ENCODE results near the gene PERM1.
"Not testable (repeated sequence)": the region's sequence is repeated elsewhere in the genome, so short reads cannot be mapped to it uniquely, and the experiment has no call there.

PERM1 gene

DNA sequence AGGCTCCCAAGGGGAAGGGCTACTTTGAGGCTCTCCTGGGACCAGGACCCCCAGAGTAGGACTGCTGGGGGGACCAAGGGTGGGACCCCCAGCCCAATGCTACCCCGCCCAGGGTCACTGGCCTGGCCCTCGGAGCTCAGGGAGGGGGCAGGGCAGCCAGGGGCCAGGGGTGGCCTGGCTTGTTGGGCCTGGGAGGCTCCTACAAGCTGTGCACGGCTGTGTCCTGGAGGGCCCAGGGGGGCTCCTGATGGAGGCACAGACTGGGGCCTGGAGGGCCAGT is 15.8 kb upstream of the PERM1 start:
- no peak overlapping the region for H3K27ac ChIP-seq
- no peak for TF ChIP-seq ZFX (IDR thresholded peaks at IDR 0.05)
- TF ChIP-seq, protein P1, sequence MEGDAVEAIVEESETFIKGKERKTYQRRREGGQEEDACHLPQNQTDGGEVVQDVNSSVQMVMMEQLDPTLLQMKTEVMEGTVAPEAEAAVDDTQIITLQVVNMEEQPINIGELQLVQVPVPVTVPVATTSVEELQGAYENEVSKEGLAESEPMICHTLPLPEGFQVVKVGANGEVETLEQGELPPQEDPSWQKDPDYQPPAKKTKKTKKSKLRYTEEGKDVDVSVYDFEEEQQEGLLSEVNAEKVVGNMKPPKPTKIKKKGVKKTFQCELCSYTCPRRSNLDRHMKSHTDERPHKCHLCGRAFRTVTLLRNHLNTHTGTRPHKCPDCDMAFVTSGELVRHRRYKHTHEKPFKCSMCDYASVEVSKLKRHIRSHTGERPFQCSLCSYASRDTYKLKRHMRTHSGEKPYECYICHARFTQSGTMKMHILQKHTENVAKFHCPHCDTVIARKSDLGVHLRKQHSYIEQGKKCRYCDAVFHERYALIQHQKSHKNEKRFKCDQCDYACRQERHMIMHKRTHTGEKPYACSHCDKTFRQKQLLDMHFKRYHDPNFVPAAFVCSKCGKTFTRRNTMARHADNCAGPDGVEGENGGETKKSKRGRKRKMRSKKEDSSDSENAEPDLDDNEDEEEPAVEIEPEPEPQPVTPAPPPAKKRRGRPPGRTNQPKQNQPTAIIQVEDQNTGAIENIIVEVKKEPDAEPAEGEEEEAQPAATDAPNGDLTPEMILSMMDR (conservative IDR thresholded peaks at IDR 0.05): no peak

DNA sequence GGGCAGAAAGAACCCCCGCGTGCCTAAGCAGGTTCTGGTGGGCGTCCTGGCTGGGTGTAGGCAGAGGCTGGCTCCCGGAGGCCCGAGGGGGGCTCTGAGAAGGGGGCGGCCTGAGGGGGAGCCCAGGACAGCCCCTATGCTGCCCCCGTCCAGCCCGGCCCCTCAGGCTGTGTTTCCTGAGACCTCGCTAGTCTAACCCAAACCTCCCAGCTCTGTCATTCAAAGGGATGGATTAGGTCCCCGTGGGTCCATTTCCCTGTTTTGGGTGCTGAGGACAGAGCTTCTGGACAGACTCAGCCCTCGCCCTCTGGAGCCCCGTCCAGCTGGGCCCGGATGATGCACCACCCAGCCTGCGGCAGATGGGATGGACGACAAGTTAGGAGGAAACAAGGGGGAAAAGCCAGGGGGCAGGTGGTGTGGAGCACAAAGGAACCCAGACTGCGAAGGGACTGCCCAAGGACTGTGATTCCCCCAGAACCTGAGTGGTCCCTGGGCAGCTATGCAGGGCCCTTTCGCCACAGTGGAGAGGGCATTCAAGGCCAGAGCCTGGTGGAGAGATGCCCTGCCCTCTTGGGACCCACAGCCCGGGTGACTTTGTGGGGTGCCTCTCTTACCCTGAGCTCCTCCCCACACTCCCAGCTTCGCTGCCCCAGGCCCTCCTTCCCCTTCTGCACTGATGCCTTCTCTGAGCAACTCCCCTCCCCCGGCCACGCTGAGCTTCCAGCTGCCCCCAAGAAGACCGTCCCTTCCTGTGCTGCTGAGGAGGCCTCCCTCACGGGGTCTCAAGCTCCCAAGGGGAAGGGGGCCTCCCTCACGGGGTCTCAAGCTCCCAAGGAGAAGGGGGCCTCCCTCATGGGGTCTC is 15.2 kb upstream of the PERM1 start:
- H3K27ac ChIP-seq: no peak overlapping the region
- TF ChIP-seq, protein P1 (conservative IDR thresholded peaks at IDR 0.05): no peak

DNA sequence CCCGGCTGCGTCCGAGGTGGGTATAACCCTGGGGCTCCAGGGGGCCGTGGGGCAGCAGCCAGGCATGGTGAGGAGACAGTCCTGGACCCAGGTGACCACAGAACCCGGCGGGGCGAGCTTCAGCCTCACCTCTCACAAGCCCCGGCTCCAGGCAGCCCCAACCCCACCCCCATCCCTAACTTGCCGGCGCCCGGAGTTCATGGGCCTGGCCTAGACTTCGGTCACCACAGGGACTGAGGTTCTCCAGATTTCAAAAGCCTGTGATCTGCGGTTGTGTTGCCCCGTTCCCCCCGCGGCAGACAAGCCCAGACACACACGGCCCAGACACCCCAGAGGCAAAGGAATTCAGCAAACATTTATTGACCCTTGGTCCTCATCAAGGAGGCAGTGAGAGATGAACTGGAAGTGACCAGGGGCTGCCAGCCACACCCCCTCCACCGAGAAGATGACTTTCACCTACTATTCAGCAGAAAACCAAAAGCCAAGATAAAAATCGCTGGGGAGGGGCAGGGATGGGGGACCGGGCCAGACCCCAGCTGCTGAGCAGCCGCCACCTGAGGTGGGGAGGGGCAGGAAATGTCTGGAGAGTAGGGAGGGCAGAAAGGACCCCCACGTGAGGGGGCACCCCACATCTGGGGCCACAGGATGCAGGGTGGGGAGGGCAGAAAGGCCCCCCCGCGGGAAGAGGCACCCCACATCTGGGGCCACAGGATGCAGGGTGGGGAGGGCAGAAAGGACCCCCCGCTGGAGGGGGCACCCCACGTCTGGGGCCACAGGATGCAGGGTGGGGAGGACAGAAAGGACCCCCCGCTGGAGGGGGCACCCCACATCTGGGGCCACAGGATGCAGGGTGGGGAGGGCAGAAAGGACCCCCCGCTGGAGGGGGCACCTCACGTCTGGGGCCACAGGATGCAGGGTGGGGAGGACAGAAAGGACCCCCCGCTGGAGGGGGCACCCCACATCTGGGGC is 14.1 kb upstream of the PERM1 start:
- TF ChIP-seq, protein P1 (conservative IDR thresholded peaks at IDR 0.05): no peak
- TF ChIP-seq ZFX (IDR thresholded peaks at IDR 0.05): no peak
- no peak overlapping the region for H3K27ac ChIP-seq

DNA sequence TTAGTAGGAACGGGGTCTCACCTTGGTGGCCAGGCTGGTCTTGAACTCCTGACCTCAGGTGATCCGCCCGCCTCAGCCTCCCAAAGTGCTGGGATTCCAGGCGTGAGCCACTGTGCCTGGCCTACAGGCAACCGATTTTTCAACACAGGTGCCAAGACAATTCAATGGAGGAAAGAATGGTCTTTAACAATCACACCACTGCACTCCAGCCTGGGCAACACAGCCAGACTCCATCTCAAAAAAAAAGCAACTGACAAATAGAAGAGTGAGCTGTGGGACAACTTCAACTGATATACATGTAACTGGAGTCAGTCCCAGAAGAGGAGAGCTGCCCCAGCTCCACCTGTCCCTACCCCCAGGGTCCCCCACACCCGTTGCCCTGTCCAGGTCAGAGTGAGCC is 12.7 kb upstream of the PERM1 start:
- H3K27ac ChIP-seq: not testable (repeated sequence)

DNA sequence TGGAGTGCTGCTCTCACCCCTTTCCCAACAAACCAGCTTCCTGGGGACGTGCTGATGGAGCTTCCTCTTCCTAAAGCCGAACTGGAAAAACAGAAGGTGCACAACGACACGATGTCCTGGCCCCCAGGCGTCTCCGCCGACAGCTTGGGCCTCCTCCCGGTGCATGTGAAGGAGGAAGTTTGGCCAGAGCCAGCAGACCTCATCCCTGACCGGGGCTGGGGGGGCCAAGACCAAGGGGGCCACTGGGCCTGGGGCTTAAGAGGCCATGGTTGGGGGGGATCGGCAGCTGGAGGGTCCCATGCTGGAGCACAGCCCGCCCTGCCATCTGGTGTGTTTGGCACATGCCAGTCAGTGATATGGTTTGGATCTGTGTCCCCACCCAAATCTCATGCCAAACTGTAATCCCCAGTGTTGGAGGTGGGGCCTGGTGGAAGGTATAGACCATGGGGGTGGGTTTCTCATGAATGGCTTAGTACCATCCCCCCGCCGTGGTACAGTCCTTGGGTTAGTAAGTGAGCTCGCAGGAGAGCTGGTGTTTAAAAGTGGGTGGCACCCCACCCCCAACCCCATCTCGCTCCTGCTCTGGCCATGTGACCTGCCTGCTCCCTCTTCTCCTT is 11.6 kb upstream of the PERM1 start:
- H3K27ac ChIP-seq: no peak overlapping the region
- TF ChIP-seq, protein P1 (conservative IDR thresholded peaks at IDR 0.05): no peak
- TF ChIP-seq ZFX (IDR thresholded peaks at IDR 0.05): no peak

DNA sequence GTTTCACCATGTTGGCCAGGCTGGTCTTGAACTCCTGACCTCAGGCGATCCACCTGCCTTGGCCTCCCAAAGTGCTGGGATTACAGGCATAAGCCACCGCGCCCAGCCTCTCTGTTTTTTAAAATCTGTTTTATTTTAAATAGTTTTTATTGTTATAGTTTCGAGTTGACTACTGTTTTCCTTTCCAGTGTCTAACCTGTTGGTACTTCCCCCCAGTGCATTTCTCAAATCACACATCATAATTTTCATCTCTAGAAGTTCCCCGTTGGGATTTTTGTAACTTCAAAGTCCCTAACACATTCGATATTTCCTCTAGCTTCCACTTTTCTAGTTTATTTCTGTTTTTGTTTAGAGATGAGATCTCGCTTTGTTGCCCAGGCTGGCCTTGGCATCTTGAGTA is 10.5 kb upstream of the PERM1 start:
- no peak overlapping the region for H3K27ac ChIP-seq
- TF ChIP-seq, protein P1 (conservative IDR thresholded peaks at IDR 0.05): no peak
- no peak for TF ChIP-seq ZFX (IDR thresholded peaks at IDR 0.05)

DNA sequence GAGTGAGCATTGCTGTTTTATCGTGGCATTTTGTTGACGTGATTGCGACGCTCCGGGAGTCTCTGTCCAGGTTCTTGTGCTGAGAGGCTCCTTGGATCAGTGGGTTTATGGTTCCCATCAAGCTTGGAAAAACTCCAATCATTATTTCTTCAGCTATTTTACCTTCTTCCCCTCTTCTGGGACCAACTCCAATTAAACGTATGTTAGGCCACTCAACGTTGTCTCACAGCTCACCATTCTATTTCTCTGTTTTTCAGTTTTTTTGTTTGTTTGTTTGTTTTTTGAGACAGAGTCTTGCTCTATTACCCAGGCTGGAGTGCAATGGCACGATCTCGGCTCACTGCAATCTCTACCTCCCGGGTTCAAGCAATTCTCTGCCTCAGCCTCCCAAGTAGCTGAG is 10.0 kb upstream of the PERM1 start:
- TF ChIP-seq ZFX (IDR thresholded peaks at IDR 0.05): no peak
- TF ChIP-seq, protein P1 (conservative IDR thresholded peaks at IDR 0.05): no peak

DNA sequence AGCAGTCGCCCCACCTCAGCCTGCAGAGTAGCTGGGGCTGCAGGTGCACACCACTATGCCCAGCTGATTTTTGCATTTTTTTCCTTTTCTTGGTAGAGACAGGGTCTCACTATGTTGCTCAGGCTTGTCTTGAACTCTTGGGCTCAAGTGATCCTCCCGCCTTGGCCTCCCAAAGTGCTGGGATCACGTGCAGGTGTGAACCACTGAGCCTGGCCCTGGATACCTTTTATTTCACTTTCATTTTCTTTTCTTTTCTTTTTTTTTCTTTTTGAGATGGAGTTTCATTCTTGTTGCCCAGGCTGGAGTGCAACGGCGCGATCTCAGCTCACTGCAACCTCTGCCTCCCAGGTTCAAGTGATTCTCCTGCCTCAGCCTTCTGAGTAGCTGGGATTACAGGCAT is 9.4 kb upstream of the PERM1 start:
- H3K27ac ChIP-seq: not testable (repeated sequence)

More for the DNA sequence above, 10.0 kb upstream of the PERM1 start:
- H3K27ac ChIP-seq: no peak overlapping the region

DNA sequence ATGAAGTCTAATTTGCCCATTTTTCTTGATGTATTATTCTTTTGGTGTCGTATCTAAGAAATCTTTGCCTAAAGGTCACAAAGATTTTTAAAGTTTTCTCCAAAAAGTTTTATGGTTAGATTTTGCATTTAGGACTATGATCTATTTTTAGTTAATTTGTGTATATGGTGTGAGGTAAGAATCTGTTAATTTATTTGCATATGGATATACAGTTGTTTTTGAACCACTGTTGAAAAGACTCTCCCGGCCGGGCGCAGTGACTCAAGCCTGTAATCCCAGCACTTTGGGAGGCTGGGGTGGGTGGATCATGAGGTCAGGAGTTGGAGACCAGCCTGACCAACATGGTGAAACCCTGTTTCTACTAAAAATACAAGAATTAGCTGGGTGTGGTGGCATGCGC is 6.2 kb upstream of the PERM1 start:
- H3K27ac ChIP-seq: not testable (repeated sequence)
